SK-N-MC (cell line): ENCODE data around the gene EDN2.

Experiments
- EZH2 ChIP-seq: fragments of 200-600 bp; sonication (generic); IDR thresholded peaks from one replicate; pipeline ENCODE4 v1.6.1; 2017; ENCODE audit warnings: antibody characterized with exemption
- FOXP2 ChIP-seq: optimal IDR thresholded peaks from 2 replicates; pipeline ENCODE3; 2011; ENCODE audit warnings: mild to moderate bottlenecking, moderate library complexity; ENCODE audit not compliant: insufficient read depth; ENCODE audit errors: extremely low read length, control extremely low read depth
- POLR2AphosphoS5 ChIP-seq: IDR thresholded peaks from 2 replicates; pipeline ENCODE4 v1.6.1; 2012; ENCODE audit warnings: mild to moderate bottlenecking, low read depth, low read length, borderline replicate concordance

GRCh38 chr1:41496080-41497055 is 11.9 kb upstream of the EDN2 start:
- TF ChIP-seq EZH2 (no peak), POLR2AphosphoS5 (no peak), FOXP2 (no peak)
